Measurements from ENCODE around the gene FAM3B.
"Not testable (repeated sequence)": the region's sequence is repeated elsewhere in the genome, so short reads cannot be mapped to it uniquely, and the experiment has no call there.

Gene FAM3B

DNA sequence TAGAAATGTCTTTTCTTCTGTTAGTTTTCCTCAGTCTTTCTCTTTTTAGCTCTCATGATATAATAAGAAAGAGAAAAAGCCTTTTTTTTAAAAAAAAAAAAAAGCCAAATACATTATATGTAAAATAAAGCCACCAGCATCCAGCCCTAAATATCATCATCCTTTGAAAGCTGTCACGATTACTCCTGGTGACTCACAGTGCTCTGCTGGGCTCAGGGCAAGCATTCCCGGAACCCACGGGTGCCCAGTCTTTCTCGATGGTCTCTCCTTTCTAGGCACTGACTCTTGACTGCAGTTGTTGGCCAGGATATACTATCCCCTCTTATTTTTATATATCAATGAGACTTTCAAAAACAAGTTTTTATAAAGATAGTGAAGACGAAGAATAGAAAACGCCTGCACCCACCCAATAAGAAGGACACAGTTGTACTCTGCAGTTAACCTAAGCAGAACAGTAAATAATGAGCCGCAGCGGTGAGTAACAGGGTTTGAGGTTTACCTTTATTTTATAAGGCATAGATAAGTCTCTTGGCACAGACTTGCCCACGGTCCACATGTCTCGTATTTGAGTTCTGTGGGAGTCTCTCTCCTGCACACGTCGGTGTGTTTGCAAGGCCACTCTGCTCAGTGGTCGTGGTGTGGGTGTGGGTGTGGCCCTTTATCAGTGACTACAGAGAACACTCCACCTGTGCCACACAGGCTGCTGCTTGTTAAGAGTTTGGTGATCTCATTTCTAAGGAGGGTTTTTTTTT, 29.5 kb downstream of the FAM3B start:
- DNase-seq (ENCODE audit: low read depth, low spot score) = no peak
- no peak overlapping the region for H3K4me3 ChIP-seq (ENCODE audit: low read length)

DNA sequence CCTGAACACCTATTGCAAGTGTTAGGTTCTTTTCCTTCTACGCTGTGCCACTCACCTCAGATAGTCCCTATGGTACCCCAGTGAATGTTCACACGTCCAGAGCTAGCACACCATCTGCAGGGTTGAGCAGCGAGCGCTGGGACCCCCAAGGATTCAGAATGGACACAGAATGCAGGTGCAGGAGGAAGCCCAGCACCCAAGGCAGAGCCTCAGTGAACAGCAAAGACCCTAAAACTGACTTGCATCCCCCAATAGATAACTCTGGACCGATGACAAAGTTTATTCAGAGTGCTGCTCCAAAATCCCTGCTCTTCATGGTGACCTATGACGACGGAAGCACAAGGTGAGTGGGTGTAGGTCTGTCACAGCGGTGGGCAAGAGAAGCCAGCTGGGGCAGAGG, 30.2 kb downstream of the FAM3B start:
- H3K4me3 ChIP-seq (ENCODE audit: low read length) = no peak overlapping the region
- no peak for DNase-seq (ENCODE audit: low read depth, low spot score)

DNA sequence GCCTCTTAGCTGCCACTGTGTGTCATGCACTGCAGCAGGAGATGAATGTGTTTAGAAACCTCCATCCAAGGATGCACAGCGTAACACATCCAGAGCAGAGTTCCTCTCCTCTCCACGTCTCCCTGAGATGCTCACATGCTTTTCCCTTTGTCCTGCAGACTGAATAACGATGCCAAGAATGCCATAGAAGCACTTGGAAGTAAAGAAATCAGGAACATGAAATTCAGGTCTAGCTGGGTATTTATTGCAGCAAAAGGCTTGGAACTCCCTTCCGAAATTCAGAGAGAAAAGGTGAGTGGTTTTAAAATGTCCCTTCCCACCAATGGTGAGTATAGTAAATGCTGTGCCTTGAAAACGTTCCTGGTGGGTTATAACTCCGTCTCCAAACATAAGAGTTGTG, 31.8 kb downstream of the FAM3B start:
- no peak overlapping the region for H3K4me3 ChIP-seq (ENCODE audit: low read length)
- no peak for DNase-seq (ENCODE audit: low read depth, low spot score)

DNA sequence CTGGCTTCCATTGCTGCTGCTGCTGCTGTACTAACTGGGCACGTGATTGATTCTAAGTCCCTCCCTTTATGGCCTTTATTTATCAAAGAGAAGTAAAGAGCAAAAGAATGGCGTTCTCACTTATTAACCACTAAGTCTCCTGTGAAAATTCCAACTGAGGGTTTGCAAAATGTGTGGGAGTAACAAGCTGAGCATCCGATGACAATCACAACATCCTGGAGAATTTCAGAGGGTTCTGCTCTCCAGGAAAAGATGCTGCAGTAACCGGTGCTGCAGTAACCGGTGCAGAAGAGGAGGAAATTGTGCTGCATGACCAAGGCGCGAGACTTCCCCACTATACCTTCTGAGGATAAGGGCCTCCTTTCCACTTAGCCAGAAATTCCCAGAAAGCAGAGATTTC, 32.5 kb downstream of the FAM3B start:
- no peak for DNase-seq (ENCODE audit: low read depth, low spot score)
- no peak overlapping the region for H3K4me3 ChIP-seq (ENCODE audit: low read length)

DNA sequence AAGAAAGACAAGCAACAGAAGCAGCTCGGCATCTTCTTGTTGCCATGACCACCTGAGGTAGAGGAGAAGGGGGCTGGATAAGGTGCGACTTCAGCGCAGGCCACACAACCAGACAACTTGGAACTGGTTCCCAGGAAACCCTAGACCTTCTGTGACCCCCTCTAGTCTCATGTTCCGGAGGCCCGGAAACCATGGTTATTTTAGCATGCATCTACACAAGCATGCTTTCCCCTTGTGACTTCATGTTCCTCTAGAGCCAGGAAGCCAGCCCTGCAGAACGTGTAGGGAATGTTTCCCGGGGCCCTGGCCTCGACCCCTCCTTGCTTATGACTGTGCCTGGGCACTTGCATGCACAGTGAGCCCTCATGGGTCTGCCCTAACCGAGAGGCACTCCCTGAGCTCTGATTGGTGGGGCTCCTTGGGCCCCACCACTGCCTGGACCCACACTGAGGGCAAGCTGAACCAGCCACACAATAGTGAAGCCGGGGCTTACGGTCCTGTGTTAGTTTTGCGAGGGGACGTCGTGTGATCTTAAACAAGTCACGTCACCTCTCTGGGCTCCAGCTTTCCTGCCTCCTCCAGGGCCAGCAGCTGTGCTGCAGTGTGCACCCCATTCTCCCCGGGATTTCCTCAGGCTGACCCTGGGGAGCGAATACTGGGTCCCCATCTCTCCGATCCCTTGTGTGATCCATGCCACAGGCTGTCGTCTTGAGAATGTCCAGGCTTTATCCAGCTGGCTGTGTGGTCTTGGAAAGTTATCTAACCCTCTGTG, 33.2 kb downstream of the FAM3B start:
- H3K4me3 ChIP-seq (ENCODE audit: low read length) = no peak overlapping the region
- no peak for DNase-seq (ENCODE audit: low read depth, low spot score)

DNA sequence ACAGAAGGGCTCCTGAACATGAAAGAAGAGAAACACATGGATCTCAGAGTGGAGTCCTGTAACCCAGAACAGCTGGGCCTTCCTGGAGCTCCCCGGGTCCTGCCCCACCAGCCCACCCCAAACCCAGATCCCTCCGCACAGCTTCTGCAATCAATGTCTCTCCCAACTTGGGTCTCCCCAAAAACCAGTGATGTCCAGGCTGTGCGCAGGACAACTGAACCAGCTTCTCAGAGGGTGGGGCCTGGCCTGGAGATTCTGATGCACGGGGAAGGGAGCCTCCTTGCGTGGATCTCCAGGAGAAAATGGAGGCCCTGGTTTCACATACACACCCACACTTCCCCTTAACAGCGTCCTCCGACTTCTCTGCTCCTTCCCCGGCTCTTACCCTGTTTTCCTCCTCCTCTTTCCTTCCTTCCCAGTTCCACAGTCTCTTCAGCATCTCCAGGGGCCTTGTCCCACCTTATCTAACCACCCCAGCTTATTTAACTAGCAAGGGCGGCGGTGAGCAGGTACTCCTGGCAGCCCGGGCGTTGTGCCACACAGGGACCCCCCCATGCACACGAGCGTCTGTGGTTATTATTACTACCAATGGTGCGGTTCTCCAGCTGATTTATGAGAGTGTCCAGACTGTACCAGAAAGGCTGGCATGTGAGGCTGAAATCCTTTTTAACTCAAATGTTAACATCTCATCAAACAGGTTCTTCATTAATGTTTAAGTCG, 34.0 kb downstream of the FAM3B start:
- H3K4me3 ChIP-seq (ENCODE audit: low read length) = no peak overlapping the region
- DNase-seq (ENCODE audit: low read depth, low spot score) = no peak

DNA sequence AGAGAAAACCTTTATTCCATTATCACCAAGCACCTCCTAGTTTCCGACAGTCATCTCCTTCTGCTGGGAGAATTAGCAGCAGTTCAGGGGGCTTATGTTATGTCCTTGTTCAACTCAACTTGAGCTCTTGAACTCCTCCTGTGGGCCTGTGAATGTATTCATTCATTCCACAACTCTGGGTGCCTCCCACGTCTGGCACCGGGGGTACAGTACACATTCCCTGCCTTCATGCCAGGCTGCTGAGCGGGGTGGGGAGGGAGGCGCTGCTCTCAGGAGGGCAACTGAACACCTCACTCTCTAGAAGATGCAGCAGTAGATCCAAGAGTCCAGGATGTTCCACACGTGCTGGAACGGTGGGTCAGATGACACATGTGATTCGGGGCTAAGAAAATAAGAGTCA, 40.9 kb downstream of the FAM3B start:
- no peak for DNase-seq (ENCODE audit: low read depth, low spot score)
- H3K4me3 ChIP-seq (ENCODE audit: low read length) = no peak overlapping the region

DNA sequence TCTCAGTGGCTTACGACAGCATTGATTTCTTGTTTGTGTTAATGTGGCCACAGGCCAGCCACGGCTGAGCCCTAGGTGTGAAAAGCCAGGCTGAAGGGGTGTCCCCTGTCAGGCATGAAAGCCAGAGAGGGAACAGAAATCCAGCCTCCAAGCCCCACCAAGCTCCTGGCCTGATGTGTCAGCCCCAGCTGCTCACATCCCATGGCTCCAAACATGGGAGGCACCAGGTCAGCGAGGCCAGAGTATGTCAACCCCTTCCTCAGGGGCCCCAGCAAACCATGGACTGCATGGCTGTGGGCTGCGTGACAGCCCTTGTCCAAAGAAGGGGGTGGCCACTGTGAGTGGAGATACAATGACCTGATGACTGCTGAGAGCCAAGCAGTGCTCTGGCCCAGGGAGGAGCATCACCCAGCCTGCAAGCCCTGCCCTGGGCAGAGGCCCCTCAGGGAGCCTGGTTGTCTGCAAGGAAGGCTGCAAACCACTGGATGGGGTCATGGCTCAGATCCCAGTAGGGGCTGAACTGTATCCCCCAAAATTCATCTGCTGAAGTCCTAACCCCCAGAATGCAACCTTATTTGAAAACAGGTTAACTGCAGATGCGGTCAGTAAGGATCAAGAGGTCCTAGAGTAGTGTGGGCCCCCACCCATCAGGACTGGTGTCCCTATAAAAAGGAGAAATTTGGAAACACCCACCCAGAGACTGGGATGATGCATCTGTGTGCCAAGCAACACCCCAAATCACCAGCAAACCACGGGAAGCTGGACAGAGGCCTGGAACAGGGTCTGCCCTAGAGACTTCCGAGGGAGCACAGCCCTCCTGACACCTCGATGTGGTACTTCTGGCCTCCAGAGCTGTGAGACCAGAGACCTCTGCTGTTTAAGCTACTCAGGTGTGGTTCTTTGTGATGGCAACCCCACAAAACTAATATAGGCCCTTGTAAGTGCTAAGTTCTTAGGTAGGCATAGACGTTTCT, 41.9 kb downstream of the FAM3B start:
- H3K4me3 ChIP-seq (ENCODE audit: low read length) = no peak overlapping the region
- DNase-seq (ENCODE audit: low read depth, low spot score) = no peak

DNA sequence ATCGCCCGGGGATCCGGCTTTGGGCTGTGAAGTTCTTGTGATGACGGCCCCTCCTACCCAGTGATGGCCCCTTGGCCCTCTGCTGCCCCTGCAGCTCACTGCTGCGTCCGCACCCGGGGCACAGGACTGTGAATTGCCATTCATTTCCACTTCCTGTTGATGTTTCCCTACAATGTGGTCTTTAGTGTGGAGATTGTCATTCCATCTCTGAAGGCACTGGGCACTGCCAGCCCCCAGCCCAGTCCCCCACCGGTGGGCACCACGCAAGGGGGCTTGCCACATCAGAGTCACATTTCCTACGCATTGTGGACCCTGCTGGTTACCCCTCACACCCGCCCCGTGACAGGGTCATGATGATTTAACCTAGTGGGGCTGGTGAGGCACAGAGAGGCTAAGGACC, 42.7 kb downstream of the FAM3B start:
- no peak for DNase-seq (ENCODE audit: low read depth, low spot score)
- no peak overlapping the region for H3K4me3 ChIP-seq (ENCODE audit: low read length)

DNA sequence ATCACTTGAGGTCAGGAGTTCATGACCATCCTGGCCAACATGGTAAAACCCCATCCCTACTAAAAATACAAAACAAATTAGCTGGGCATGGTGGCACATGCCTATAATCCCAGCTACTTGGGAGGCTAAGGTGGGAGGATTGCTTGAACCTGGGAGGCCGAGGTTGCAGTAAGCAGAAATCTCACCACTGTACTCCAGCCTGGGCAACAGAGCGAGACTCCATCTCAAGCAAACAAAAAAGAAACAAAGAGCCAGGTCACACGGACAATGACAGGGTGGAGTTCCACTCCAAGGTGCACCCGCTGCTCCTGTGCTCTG, 43.1 kb downstream of the FAM3B start:
- not testable (repeated sequence) for DNase-seq (ENCODE audit: low read depth, low spot score)

DNA sequence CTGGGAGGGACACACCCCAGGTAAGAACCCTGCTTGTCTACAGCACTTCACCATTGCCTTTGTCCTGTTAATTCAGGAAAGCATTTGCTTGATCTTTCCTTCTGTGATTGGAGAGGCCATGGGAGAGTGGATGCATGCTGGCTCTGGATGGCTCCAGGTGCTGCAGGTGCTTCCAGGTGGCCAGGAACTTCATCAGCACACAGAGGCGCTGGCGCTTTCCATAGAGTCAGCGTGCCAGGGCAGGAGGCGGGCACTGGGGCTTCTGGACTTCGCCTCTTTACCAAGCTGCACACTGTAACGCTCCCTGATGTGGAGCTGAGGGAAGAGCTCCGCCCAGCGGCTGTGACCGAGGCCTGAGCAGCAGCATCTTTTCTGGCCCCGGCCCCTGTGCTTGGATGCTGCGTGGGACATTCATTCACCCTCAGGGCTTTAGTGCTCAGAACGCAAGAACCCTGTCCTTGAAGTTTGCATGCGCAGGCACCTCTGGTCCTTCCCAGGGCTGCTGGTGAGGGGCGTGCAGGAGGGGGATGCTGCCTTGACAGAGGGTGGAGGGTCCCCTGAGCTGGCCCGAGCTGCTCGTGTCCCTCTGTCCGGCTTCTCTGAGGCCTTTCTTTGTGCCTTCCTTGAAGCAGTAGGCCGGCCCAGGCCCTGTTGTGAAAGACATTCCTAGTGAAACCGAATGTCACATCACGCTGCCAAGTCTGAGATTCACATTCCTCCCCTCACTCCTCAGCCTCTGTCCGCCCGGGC, 43.6 kb downstream of the FAM3B start:
- no peak for DNase-seq (ENCODE audit: low read depth, low spot score)
- H3K4me3 ChIP-seq (ENCODE audit: low read length) = no peak overlapping the region

More for the DNA sequence above, 43.1 kb downstream of the FAM3B start:
- not testable (repeated sequence) for H3K4me3 ChIP-seq (ENCODE audit: low read length)

DNA sequence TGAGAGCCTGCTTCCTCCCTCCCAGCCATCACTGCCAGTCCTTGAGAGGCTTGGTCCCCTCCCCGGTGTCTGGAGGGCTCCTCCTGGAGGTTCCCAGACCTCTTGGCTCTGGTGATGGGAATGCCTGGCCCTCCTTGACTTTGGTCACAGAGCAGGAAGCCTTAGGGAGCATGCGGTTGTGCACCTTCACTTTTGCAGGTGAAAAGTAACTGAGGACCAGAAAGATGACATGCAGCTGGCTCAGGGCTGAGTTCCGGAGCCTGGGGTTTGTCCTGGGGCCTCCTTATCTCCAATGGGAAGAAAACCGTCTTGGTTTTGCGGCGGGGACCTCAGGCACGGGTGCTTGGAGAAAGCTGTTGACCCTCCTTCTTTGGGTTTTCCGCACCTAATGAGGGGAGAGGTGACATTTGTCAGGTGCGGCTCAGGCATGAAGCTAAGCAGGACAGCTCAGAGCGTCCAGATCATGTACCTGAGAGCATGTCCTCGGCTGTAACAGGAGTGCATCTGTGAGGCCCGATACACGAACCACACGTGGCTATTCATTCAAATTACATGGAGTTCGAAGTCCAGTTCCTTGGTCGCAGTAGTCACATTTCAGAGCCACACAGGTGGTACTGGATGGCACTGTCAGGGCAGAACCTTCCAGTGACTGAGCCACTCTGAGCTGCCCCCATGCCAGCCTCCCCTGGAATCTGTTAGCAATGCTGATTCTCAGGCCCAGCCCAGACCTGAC, 44.6 kb downstream of the FAM3B start:
- no peak for DNase-seq (ENCODE audit: low read depth, low spot score)
- H3K4me3 ChIP-seq (ENCODE audit: low read length) = peak overlapping the region; percentile 8

DNA sequence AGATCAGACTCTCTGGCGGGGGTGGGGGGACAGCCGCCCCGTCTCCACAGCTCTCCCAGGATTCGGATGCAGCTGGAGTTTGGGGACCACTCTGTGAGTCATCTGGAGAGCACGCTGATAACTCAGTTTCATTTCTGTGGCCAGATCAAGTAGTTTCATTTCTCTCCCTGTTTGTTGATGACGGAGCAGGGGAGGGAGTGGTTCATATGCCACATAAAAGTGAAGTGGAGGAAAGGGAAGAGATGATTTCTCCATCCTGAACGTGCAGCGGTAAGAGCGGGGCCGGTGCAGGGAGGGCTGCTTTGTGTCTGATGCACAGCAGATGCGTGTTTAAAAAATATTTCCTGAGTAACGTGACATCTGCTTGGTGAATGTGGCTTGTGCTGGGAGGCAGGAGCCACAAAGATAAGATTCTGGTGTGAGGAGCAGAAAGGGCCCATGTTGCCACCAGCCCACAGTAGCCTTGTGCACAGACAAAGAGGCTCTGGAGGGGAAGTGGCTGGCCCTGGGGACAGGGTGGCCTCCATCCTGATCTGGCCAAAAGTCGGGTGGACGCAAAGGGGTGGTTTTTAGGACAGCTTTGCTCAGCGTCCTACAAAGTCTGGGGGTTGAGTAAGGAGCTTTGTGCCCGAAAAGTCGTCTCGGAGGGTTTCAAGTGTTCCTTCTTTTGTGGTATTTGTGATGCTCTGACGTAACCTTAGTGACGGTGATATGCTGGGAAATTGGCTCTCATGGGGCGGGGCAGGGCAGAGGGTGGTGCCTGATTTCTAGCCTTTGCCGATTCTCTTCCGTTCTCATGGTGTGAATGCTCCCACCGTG, 45.4 kb downstream of the FAM3B start, which contains the start of gene MX2:
MX2 (plus strand) TSS at position 242 of the 819 bp plus-strand sequence. CDS start 14,880 bp downstream, outside the sequence.
- peak; percentile 98 for DNase-seq (ENCODE audit: low read depth, low spot score)
- peak within 1 kb of the TSS; percentile 42 for H3K4me3 ChIP-seq (ENCODE audit: low read length)

DNA sequence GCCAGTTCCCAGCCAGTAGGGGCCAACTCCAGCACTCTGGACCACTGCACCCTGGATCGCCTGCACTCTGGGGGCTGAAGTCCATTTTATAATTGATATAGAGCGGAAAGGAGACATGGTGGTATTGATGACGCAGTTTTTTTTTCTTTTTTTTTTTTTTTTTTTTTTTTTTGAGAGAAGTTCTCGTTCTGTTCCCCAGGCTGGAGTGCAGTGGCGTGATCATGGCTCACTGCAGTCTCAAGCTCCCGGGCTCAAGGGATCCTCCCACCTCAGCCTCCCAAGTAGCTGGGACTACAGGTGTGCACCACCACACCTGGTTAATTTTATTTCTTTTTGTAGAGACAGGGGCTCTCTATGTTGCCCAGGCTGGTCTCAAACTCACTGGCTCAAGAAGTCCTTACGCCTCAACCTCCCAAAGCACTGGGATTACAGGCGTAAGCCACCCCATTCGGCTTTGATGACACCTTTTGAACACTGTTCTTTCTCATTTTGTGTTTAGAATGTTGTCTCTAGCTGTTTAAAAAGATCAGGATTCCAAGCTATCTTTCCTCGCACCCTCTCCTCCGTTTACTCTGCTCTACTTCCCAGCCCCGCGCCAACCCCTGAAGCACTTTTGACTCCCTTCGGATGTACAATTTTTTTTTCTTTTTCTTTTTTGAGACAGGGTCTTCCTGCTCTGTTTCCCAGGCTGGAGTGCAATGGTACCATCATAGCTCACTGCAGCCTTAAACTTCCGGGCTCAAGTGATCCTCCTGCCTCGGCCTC, 46.2 kb downstream of the FAM3B start:
- DNase-seq (ENCODE audit: low read depth, low spot score) = no peak
- peak overlapping the region; percentile 42 for H3K4me3 ChIP-seq (ENCODE audit: low read length)

DNA sequence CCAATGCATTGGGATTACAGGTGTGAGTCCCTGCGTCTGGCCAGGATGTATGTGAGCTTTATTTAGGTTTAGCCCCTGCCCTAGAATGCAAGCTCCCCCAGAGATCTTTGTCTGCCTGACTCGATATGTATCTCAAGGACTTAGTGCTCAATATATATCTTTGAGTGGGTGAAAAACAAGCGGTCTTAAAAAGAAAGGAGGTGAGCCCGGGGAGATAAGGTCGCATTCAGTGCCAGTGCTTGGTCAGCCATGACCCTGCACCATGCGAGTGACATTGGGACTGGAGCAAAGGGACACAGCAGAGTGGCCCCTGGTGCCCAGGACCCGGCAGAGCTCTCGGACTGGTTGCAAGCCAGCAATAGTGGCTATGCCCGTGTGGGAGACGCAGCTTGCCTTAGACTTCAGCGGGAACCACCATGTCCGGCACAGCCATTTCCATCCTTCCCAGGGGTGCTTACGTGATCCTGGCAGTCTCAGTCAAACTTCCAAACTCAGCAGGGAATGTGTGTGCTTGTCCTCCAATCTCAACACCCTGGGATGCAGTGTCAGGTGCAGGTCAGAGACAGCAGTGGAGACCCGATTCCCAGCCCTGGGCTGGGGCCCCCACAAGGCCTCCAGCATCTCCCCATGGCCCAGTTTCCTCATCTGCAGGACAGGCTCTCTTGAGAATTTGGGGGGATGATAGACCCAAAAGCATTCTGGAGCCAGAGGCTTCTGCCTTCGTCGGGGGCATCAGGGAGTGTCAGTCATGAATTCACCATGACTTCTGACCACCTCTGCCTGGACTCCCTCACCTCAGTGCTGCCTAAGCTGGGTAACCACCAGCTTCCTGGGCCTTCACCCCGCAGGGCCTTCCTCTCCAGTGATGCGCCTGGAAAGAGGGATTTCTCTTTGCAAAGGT, 47.0 kb downstream of the FAM3B start:
- no peak overlapping the region for H3K4me3 ChIP-seq (ENCODE audit: low read length)
- DNase-seq (ENCODE audit: low read depth, low spot score) = no peak
